ENCODE data around the gene CHSY1.

Gene CHSY1

GRCh38 chr15:101134780-101135179 lies 117.1 kb downstream of the CHSY1 start:
- TF ChIP-seq SUZ12 (IDR thresholded peaks at IDR 0.05; ENCODE audit: extremely low read depth, insufficient read depth, insufficient read length) (no peak), YY1 (IDR thresholded peaks at IDR 0.05; ENCODE audit: insufficient read depth, insufficient read length) (no peak), ZNF274 (IDR thresholded peaks at IDR 0.05; ENCODE audit: low read depth, low read length) (no peak)
- Histone ChIP-seq H3K4me3 (ENCODE audit: insufficient read length, low read depth) (no peak overlapping the region), H3K27me3 (ENCODE audit: insufficient read depth, insufficient read length) (no peaks in the 10 kb centered on the region)

GRCh38 chr15:101133751-101134261 lies 118.0 kb downstream of the CHSY1 start:
- no peaks in the 10 kb centered on the region for H3K27me3 ChIP-seq (ENCODE audit: insufficient read depth, insufficient read length)
- H3K9ac ChIP-seq (ENCODE audit: insufficient read length, low read depth), result no peak overlapping the region
- H3K9me3 ChIP-seq (ENCODE audit: insufficient read depth, low read length), result peaks cover 2% of the 10 kb centered on the region
- H3K36me3 ChIP-seq (ENCODE audit: insufficient read depth, insufficient read length, low read length), result no peaks in the 10 kb centered on the region
- peaks cover 2% of the 10 kb centered on the region for H3K4me1 ChIP-seq (ENCODE audit: insufficient read depth, insufficient read length)
- no peak for DNase-seq (ENCODE audit: low read depth, low spot score)
- H3K4me3 ChIP-seq (ENCODE audit: insufficient read length, low read depth), result no peak overlapping the region
- no peak for TF ChIP-seq YY1 (IDR thresholded peaks at IDR 0.05; ENCODE audit: insufficient read depth, insufficient read length)

More at GRCh38 chr15:101134780-101135179, 117.1 kb downstream of the CHSY1 start:
- peaks cover 4% of the 10 kb centered on the region for H3K4me1 ChIP-seq (ENCODE audit: insufficient read depth, insufficient read length)
- no peak for DNase-seq (ENCODE audit: low read depth, low spot score)
- no peaks in the 10 kb centered on the region for H3K36me3 ChIP-seq (ENCODE audit: insufficient read depth, insufficient read length, low read length)
- H3K9me3 ChIP-seq (ENCODE audit: insufficient read depth, low read length), result no peaks in the 10 kb centered on the region
- no peak overlapping the region for H3K9ac ChIP-seq (ENCODE audit: insufficient read length, low read depth)

GRCh38 chr15:101133181-101133460 lies 118.7 kb downstream of the CHSY1 start:
- no peak overlapping the region for H3K9ac ChIP-seq (ENCODE audit: insufficient read length, low read depth)
- no peaks in the 10 kb centered on the region for H3K36me3 ChIP-seq (ENCODE audit: insufficient read depth, insufficient read length, low read length)
- H3K27me3 ChIP-seq (ENCODE audit: insufficient read depth, insufficient read length), result no peaks in the 10 kb centered on the region
- DNase-seq (ENCODE audit: low read depth, low spot score), result no peak
- peaks cover 9% of the 10 kb centered on the region for H3K9me3 ChIP-seq (ENCODE audit: insufficient read depth, low read length)
- no peak overlapping the region for H3K4me3 ChIP-seq (ENCODE audit: insufficient read length, low read depth)
- peaks cover 2% of the 10 kb centered on the region for H3K4me1 ChIP-seq (ENCODE audit: insufficient read depth, insufficient read length)
- TF ChIP-seq SUZ12 (IDR thresholded peaks at IDR 0.05; ENCODE audit: extremely low read depth, insufficient read depth, insufficient read length) (no peak), ZNF274 (IDR thresholded peaks at IDR 0.05; ENCODE audit: low read depth, low read length) (no peak), YY1 (IDR thresholded peaks at IDR 0.05; ENCODE audit: insufficient read depth, insufficient read length) (no peak)

DNA sequence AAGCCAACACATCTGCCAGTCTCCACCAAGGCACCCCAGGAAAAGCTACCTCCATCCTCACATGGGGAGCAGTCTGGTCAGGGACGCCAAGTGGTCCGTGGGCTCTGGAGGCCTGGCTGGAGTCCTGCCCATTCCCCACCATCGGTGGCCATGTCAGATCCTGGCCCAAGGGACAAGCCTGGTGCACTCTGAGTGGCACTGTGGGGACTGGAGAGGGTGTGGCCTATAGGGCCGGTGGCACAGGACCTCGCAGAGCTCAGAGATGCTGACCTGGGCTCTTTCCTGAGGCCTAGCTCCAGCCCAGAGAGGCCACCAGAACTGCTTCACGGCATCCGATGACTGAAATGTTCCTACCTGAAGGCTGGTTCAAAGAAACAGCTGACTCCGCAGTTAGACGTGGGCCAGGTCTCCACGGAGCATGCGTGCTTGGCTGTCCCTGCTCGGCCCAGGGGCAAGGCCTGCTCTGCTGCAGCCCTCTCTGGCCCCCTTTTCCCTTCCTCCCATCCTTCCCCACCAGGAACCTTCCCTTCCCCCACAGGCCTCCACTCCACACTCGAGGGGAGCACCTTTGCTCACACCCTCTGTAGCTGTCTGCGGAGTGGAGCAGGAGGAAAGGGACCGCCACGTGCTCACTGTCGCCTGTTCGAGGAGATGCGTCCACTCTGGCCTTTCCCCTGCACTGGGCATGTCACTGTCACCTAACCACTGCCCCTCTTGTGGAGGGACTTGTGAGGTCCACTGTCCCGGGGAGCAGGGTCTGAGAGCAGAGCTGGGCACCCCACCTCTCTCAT lies 119.3 kb downstream of the CHSY1 start:
- peaks cover 14% of the 10 kb centered on the region for H3K9me3 ChIP-seq (ENCODE audit: insufficient read depth, low read length)
- no peaks in the 10 kb centered on the region for H3K27me3 ChIP-seq (ENCODE audit: insufficient read depth, insufficient read length)
- H3K4me1 ChIP-seq (ENCODE audit: insufficient read depth, insufficient read length), result peaks cover 2% of the 10 kb centered on the region
- H3K36me3 ChIP-seq (ENCODE audit: insufficient read depth, insufficient read length, low read length), result no peaks in the 10 kb centered on the region
- DNase-seq (ENCODE audit: low read depth, low spot score), result no peak
- no peak overlapping the region for H3K9ac ChIP-seq (ENCODE audit: insufficient read length, low read depth)
- no peak for TF ChIP-seq SUZ12 (IDR thresholded peaks at IDR 0.05; ENCODE audit: extremely low read depth, insufficient read depth, insufficient read length)
- no peak overlapping the region for H3K4me3 ChIP-seq (ENCODE audit: insufficient read length, low read depth)

DNA sequence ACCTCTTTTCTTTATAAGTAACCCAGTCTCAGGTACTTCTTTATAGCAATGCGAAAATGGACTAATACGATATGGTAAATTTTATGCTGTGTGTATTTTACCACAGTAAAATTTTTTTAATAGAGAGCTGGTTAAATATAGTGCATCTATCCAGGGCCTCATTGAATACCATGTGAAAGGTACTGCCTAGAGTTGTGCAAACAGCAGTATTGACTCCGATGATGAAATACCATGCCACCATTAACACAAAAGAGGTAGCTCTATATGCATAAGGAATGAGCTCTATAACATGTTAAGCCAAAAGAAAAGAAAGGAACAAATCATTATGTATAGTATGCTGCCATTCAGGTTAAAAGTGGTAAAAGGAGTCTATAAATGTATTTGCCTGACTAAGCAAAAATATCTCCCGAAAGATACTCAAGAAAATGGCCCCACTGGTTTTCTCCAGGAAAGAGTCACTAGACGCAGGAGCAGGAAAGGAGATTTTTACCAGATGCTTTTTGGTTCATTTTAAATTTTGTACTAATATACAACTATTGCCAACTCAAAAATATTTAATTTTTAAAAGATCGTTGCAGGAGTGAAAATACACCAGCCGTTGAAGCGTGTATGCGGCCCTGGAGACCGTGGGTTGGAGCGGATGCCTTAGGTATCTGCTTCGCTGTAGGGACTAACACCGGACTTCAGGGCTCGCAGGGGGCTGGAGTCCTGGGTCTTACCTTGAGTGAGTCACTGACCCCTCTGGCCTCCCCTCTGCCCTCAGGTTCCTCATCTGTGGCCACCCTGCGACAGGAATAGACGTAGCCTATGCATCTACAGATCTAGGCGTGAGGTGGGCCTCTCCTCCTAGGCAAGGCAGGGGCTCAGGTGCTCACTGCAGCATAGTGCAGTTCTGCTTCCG lies 120.1 kb downstream of the CHSY1 start:
- no peaks in the 10 kb centered on the region for H3K36me3 ChIP-seq (ENCODE audit: insufficient read depth, insufficient read length, low read length)
- no peak overlapping the region for H3K9ac ChIP-seq (ENCODE audit: insufficient read length, low read depth)
- DNase-seq (ENCODE audit: low read depth, low spot score), result no peak
- no peak for TF ChIP-seq SUZ12 (IDR thresholded peaks at IDR 0.05; ENCODE audit: extremely low read depth, insufficient read depth, insufficient read length)
- peaks cover 21% of the 10 kb centered on the region for H3K9me3 ChIP-seq (ENCODE audit: insufficient read depth, low read length)
- H3K4me1 ChIP-seq (ENCODE audit: insufficient read depth, insufficient read length), result peaks cover 5% of the 10 kb centered on the region
- no peaks in the 10 kb centered on the region for H3K27me3 ChIP-seq (ENCODE audit: insufficient read depth, insufficient read length)
- no peak overlapping the region for H3K4me3 ChIP-seq (ENCODE audit: insufficient read length, low read depth)

DNA sequence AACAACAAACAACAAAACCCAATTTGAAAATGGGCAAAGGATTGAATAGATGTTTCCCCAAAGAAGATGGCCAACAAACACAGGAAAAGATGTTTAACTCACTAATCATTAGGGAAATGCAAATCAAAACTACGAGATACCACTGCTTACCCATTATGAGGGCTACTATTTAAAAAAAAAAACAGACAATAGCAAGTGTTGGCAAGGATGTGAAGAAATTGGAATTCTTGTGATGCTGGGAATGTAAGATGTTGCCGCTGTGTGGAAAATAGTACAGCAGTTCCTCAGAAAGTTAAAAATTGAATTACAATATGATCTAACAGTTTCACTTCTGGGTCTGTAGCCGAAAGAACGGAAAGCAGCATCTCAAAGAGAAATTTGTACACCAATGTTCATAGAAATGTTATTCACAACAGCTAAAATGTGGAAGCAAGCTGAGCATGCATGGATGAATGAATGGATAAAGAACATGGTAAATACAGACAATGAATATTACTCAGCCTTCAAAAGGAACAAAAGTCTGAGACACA lies 121.9 kb downstream of the CHSY1 start:
- Histone ChIP-seq H3K9ac (ENCODE audit: insufficient read length, low read depth) (no peak overlapping the region), H3K4me1 (ENCODE audit: insufficient read depth, insufficient read length) (peaks cover 8% of the 10 kb centered on the region), H3K9me3 (ENCODE audit: insufficient read depth, low read length) (peaks cover 21% of the 10 kb centered on the region), H3K4me3 (ENCODE audit: insufficient read length, low read depth) (no peak overlapping the region), H3K36me3 (ENCODE audit: insufficient read depth, insufficient read length, low read length) (no peaks in the 10 kb centered on the region), H3K27me3 (ENCODE audit: insufficient read depth, insufficient read length) (no peaks in the 10 kb centered on the region)
- no peak for TF ChIP-seq YY1 (IDR thresholded peaks at IDR 0.05; ENCODE audit: insufficient read depth, insufficient read length)
- TF ChIP-seq ZNF274 (IDR thresholded peaks at IDR 0.05; ENCODE audit: low read depth, low read length), result no peak
- TF ChIP-seq SUZ12 (IDR thresholded peaks at IDR 0.05; ENCODE audit: extremely low read depth, insufficient read depth, insufficient read length), result no peak
- DNase-seq (ENCODE audit: low read depth, low spot score), result no peak
